ENCODE results near the gene ANAPC16.
"Not testable (repeated sequence)": the region's sequence is repeated elsewhere in the genome, so short reads cannot be mapped to it uniquely, and the experiment has no call there.

Gene ANAPC16

GRCh38 chr10:72277996-72278667, 62.3 kb downstream of the ANAPC16 start:
- no peak for DNase-seq (ENCODE audit: low read depth in 2 of 2)

- no peak for DNase-seq (ENCODE audit: low read depth in 2 of 2)
Measured at GRCh38 chr10:72278668-72279393, 63.0 kb downstream of the ANAPC16 start.

GRCh38 chr10:72279587-72279986, 63.8 kb downstream of the ANAPC16 start:
- DNase-seq (ENCODE audit: low read depth in 2 of 2), result not testable (repeated sequence)

GRCh38 chr10:72283131-72283530, 67.3 kb downstream of the ANAPC16 start:
- DNase-seq (ENCODE audit: low read depth in 2 of 2), result no peak

Data from fibroblast of skin of left biceps (primary cell).